MCF 10A (cell line): ENCODE results near the gene MAEA. TPM values are rescaled to one million over a fixed set of nuclear protein-coding genes. Genes with fewer than 3 reads are reported as not detected.

ENCODE experiments used
- BruUV-seq: library from RNA; stranded (reverse); fragments of 400-500 nt; replicated peaks from 2 replicates; lab custom pipeline; 2021; lab: Mats Ljungman, UMichigan
- CTCF ChIA-PET: fragments of 300-600 bp; sonication (Branson Sonifier 250); formaldehyde crosslinking; extraction: SDS; loops from one replicate; lab custom pipeline; 2021; ENCODE audit warnings: antibody characterized with exemption, inconsistent platforms; lab: Yijun Ruan, JAX
- POLR2A ChIA-PET: fragments of 300-600, 350-650 bp; sonication (Branson Sonifier 250); formaldehyde crosslinking; extraction: SDS; loops from one replicate; lab custom pipeline; 2020; ENCODE audit warnings: antibody characterized with exemption, inconsistent platforms; lab: Yijun Ruan, JAX
- DNase-seq: peaks from one replicate; pipeline ENCODE4 v3.0.0-alpha.2; 2018; ENCODE audit not compliant: unreplicated experiment
- H3K27ac Mint-ChIP-seq: one replicate; pipeline ENCODE4 v1.8.0; 2022; ENCODE audit warnings: mild to moderate bottlenecking, low read depth, mixed read lengths; ENCODE audit not compliant: unreplicated experiment
- H3K27me3 Mint-ChIP-seq: one replicate; pipeline ENCODE4 v1.8.0; 2022; ENCODE audit warnings: mixed read lengths; ENCODE audit not compliant: insufficient read depth, unreplicated experiment
- H3K36me3 Mint-ChIP-seq: one replicate; pipeline ENCODE4 v1.8.0; 2022; ENCODE audit warnings: mild to moderate bottlenecking, moderate library complexity, mixed read lengths; ENCODE audit not compliant: insufficient read depth, unreplicated experiment
- H3K4me1 Mint-ChIP-seq: one replicate; pipeline ENCODE4 v1.8.0; 2022; ENCODE audit warnings: mixed read lengths; ENCODE audit not compliant: insufficient read depth, unreplicated experiment
- H3K4me3 Mint-ChIP-seq: one replicate; pipeline ENCODE4 v1.8.0; 2022; ENCODE audit warnings: mild to moderate bottlenecking, moderate library complexity, mixed read lengths; ENCODE audit not compliant: unreplicated experiment
- H3K9me3 Mint-ChIP-seq: one replicate; pipeline ENCODE4 v1.8.0; 2022; ENCODE audit warnings: mixed read lengths; ENCODE audit not compliant: unreplicated experiment
- CTCF ChIP-seq: fragments of 200-600 bp; IDR thresholded peaks from one replicate; pipeline ENCODE4 v1.8.0; 2022; ENCODE audit warnings: antibody characterized with exemption, mild to moderate bottlenecking; ENCODE audit not compliant: unreplicated experiment
- intact Hi-C: fragments of 100-400 bp; cut with micrococcal nuclease; formaldehyde crosslinking; loops from 2 replicates; pipeline ENCODE4 v1.14.1; 2022
- total RNA-seq: library from RNA; stranded (reverse); gene quantifications from 2 replicates; pipeline ENCODE4 v1.2.3, GENCODE V29; 2022

MAEA gene
- total RNA-seq, 1 experiment from 2014 or later: 89.6 TPM

GRCh38 chr4:1367936-1368289 is 78.2 kb downstream of the MAEA start:
- Mint-ChIP-seq H3K4me1 (no peaks in the 10 kb centered on the region), H3K4me3 (no peak overlapping the region), H3K27ac (no peak overlapping the region), H3K9me3 (no peaks in the 10 kb centered on the region), H3K36me3 (peaks cover 34% of the 10 kb centered on the region), H3K27me3 (no peaks in the 10 kb centered on the region)
- TF ChIP-seq CTCF: no peak
- no peak for DNase-seq
- intact Hi-C loops: no loop called here
- CTCF ChIA-PET: interaction anchor here (0.7 kb wide), 1 partner anchor 238 kb away, joined by 3 read pairs; no protein-coding TSS in a partner anchor
- POLR2A ChIA-PET: no interaction called here
- BruUV-seq: no TSS peak

GRCh38 chr4:1368421-1369090 is 78.9 kb downstream of the MAEA start:
- Mint-ChIP-seq H3K4me1 (no peaks in the 10 kb centered on the region), H3K36me3 (peaks cover 34% of the 10 kb centered on the region), H3K9me3 (no peaks in the 10 kb centered on the region), H3K27me3 (no peaks in the 10 kb centered on the region), H3K27ac (no peak overlapping the region), H3K4me3 (no peak overlapping the region)
- intact Hi-C loops: no loop called here
- CTCF ChIA-PET: no interaction called here
- POLR2A ChIA-PET: no interaction called here
- TF ChIP-seq CTCF: no peak
- no peak for DNase-seq
- BruUV-seq: no TSS peak

GRCh38 chr4:1369091-1369450 is 79.4 kb downstream of the MAEA start:
- intact Hi-C loops: no loop called here
- Mint-ChIP-seq H3K27me3 (no peaks in the 10 kb centered on the region), H3K36me3 (peaks cover 34% of the 10 kb centered on the region), H3K9me3 (no peaks in the 10 kb centered on the region), H3K4me1 (no peaks in the 10 kb centered on the region), H3K27ac (no peak overlapping the region), H3K4me3 (no peak overlapping the region)
- ChIA-PET CTCF (no interaction called here), POLR2A (no interaction called here)
- TF ChIP-seq CTCF: no peak
- BruUV-seq: no TSS peak
- DNase-seq: no peak

GRCh38 chr4:1369479-1370079 is 79.9 kb downstream of the MAEA start:
- no peaks in the 10 kb centered on the region for H3K27me3 Mint-ChIP-seq
- H3K4me3 Mint-ChIP-seq: no peak overlapping the region
- no peak for TF ChIP-seq CTCF
- POLR2A ChIA-PET: no interaction called here
- no peak for DNase-seq
- no peaks in the 10 kb centered on the region for H3K9me3 Mint-ChIP-seq
- no TSS peak for BruUV-seq
- H3K27ac Mint-ChIP-seq: no peak overlapping the region
- intact Hi-C loops: no loop called here
- CTCF ChIA-PET: interaction anchor here (0.6 kb wide), 1 partner anchor 14 kb away, joined by 3 read pairs; no protein-coding TSS in a partner anchor
- no peaks in the 10 kb centered on the region for H3K4me1 Mint-ChIP-seq
- H3K36me3 Mint-ChIP-seq: peaks cover 34% of the 10 kb centered on the region
